Measurements from ENCODE around the gene TUBA4A.

DNA sequence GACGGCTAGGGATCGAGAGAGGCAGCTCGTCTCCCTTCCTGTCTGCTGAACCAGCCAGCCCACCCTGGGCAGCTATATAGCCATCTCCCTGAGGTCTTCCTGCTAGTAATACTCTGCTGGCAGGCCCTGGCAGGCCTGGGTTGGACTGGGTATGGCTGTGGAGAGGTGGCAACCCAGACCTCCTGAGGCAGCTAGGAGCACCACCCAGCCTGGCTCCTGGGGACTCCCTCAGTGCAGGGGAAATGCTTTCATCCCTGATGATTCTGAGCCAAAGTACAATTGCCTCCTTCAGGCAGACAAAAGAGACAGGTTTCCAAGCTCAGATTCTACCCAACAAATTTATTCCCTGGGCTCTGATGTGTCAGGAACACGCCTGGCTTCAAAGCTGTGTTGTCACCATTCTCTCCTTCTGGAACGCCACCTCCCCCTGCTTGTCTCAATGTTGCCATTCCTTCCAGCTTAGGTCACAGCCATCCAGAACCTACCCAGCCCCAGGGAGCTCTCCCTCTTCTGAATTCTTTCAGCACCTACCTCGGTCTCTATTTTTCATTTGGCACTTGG, 20.7 kb upstream of the TUBA4A start:
- TF ChIP-seq, protein P1, sequence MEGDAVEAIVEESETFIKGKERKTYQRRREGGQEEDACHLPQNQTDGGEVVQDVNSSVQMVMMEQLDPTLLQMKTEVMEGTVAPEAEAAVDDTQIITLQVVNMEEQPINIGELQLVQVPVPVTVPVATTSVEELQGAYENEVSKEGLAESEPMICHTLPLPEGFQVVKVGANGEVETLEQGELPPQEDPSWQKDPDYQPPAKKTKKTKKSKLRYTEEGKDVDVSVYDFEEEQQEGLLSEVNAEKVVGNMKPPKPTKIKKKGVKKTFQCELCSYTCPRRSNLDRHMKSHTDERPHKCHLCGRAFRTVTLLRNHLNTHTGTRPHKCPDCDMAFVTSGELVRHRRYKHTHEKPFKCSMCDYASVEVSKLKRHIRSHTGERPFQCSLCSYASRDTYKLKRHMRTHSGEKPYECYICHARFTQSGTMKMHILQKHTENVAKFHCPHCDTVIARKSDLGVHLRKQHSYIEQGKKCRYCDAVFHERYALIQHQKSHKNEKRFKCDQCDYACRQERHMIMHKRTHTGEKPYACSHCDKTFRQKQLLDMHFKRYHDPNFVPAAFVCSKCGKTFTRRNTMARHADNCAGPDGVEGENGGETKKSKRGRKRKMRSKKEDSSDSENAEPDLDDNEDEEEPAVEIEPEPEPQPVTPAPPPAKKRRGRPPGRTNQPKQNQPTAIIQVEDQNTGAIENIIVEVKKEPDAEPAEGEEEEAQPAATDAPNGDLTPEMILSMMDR (IDR thresholded peaks at IDR 0.05; ENCODE audit: low read depth, low read length): no peak
- TF ChIP-seq, protein P2, sequence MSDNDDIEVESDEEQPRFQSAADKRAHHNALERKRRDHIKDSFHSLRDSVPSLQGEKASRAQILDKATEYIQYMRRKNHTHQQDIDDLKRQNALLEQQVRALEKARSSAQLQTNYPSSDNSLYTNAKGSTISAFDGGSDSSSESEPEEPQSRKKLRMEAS (IDR thresholded peaks at IDR 0.05; ENCODE audit: low read depth, low read length): no peak
- TF ChIP-seq MYC (IDR thresholded peaks at IDR 0.05; ENCODE audit: low read depth, low read length) (no peak), POLR2A (IDR thresholded peaks at IDR 0.05; ENCODE audit: extremely low read depth, insufficient read length) (no peak)

All from NB4 (cell line).